ENCODE measurements around the gene ITPR3.

The ITPR3 gene

DNA sequence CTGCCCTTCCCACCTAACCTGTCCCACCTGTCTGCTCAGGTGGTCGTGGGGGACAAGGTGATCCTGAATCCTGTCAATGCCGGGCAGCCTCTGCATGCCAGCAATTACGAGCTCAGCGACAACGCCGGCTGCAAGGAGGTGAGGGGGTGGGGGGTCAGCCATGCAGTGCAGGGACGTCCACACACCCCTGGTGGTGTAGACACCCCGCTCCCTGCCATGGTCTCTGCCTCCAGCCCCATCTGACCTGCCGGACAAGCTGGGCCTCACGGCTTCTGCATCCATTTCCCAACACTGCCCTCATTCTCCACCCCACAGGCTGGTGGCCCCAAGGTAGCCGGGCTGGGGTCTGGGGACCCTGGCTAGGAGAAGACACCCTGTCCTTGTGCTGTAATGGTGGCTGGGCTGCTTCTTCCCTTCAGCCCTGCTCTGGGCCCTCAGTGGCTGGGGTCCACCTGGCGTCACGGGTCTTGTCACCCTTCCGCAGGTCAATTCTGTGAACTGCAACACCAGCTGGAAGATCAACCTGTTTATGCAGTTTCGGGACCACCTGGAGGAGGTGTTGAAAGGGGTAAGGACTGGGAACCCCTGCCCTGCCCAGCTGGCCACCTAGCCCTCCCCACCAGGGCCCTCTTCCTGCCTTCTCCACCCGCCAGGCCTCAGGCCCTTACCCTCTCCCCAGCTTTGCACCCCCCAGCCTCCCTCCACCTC lies 38.0 kb downstream of the ITPR3 start:
- Mint-ChIP-seq H3K9me3 (no peaks in the 10 kb centered on the region), H3K27ac (no peak overlapping the region), H3K36me3 (ENCODE audit: low read depth) (peaks cover 7% of the 10 kb centered on the region), H3K4me1 (ENCODE audit: low read depth) (no peaks in the 10 kb centered on the region), H3K4me3 (no peak overlapping the region), H3K27me3 (ENCODE audit: low read depth) (no peaks in the 10 kb centered on the region)

DNA sequence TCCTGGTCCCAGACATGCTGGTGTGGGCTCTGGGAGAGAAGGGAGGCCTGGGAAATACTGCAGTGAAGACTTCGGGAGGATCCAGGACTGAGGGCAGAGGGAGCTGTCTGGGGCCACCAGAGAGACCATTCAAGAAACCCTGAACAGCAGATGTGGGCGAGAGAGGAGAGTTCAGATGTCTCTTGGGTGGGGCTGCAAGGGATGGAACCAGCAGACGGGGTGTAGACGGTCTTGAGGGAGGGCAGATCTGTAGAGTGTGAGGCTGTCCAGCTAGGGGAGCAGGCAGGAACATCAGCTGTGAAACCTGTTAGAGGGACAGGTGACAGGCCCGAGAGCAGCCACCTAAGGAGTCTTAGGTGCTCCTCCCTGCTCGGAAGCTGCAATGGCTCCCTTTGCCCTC lies 38.9 kb downstream of the ITPR3 start:
- no peaks in the 10 kb centered on the region for H3K9me3 Mint-ChIP-seq
- peak overlapping the region; percentile 34 for H3K27ac Mint-ChIP-seq
- peaks cover 9% of the 10 kb centered on the region for H3K36me3 Mint-ChIP-seq (ENCODE audit: low read depth)
- no peaks in the 10 kb centered on the region for H3K27me3 Mint-ChIP-seq (ENCODE audit: low read depth)
- no peak overlapping the region for H3K4me3 Mint-ChIP-seq
- no peaks in the 10 kb centered on the region for H3K4me1 Mint-ChIP-seq (ENCODE audit: low read depth)

DNA sequence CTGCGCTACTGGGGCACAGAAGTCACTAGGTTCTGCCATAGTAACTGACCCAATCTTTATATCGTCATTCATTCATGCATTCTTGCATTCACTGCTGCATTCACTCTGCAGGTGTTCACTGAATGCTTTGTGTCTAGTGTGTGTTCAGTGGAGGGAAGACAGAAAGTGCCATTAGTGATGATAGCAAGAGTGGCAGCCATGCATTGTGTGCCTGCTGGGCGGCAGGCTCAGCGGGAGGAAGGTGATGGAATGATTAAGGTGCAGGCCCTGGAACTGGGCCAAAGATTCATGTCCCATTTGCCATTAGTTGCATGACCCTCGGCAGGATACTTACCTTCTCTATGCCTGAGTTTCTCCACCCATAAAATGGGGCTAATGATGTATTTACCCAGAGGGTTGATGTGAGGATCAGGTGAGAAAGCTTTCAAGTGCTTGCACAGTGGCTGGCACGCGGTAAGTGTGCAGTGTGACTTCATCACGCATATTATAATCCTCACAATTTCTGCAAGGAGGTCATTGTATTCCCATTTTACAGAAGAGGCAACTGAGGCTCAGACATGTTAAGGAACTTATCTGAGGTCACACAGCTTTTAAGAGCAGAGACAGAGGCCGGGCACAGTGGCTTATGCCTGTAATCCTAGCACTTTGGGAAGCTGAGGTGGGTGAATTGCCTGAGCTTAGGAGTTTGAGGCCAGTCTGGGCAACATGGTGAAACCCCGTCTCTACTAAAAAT lies 40.1 kb downstream of the ITPR3 start:
- Mint-ChIP-seq H3K4me3 (no peak overlapping the region), H3K27me3 (ENCODE audit: low read depth) (no peaks in the 10 kb centered on the region), H3K27ac (no peak overlapping the region), H3K9me3 (no peaks in the 10 kb centered on the region), H3K4me1 (ENCODE audit: low read depth) (no peaks in the 10 kb centered on the region), H3K36me3 (ENCODE audit: low read depth) (peaks cover 9% of the 10 kb centered on the region)

GRCh38 chr6:33662318-33662717 lies 41.2 kb downstream of the ITPR3 start:
- no peak overlapping the region for H3K4me3 Mint-ChIP-seq
- H3K4me1 Mint-ChIP-seq (ENCODE audit: low read depth), result no peaks in the 10 kb centered on the region
- peaks cover 9% of the 10 kb centered on the region for H3K36me3 Mint-ChIP-seq (ENCODE audit: low read depth)
- H3K9me3 Mint-ChIP-seq, result no peaks in the 10 kb centered on the region
- H3K27me3 Mint-ChIP-seq (ENCODE audit: low read depth), result no peaks in the 10 kb centered on the region
- H3K27ac Mint-ChIP-seq, result no peak overlapping the region

- H3K4me1 Mint-ChIP-seq (ENCODE audit: low read depth), result peaks cover 2% of the 10 kb centered on the region
- H3K9me3 Mint-ChIP-seq, result no peaks in the 10 kb centered on the region
- H3K4me3 Mint-ChIP-seq, result no peak overlapping the region
- no peaks in the 10 kb centered on the region for H3K27me3 Mint-ChIP-seq (ENCODE audit: low read depth)
- no peak overlapping the region for H3K27ac Mint-ChIP-seq
- peaks cover 11% of the 10 kb centered on the region for H3K36me3 Mint-ChIP-seq (ENCODE audit: low read depth)
These were observed 41.9 kb downstream of the ITPR3 start for GRCh38 chr6:33663028-33663427.

- Mint-ChIP-seq H3K27me3 (ENCODE audit: low read depth) (no peaks in the 10 kb centered on the region), H3K27ac (no peak overlapping the region), H3K9me3 (no peaks in the 10 kb centered on the region), H3K36me3 (ENCODE audit: low read depth) (peaks cover 18% of the 10 kb centered on the region), H3K4me3 (no peak overlapping the region), H3K4me1 (ENCODE audit: low read depth) (peaks cover 10% of the 10 kb centered on the region)
These were observed 42.8 kb downstream of the ITPR3 start for GRCh38 chr6:33663727-33664449.

DNA sequence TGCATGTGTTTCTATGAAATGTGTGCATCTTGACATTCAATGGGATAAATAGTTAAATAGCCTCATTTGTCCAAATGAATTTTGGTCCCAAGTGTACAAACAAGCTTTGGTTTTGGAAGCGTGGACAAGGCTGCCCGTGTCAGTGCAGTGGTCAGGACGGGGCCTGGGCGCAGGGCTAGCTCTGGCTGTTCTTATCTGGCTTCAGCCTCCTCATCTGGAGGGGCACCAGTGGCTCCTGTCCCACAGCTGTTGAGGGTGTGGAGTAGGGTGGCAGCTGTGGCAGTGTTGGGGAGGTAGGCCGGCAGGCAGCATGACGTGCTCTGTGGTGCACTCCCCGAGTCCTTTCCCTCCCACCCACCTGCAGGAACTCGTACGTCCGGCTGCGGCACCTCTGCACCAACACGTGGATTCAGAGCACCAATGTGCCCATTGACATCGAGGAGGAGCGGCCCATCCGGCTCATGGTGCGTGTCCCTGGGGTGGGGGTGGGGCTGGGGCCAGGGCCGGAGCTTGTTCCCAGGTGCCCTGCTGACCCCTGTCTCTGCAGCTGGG lies 43.5 kb downstream of the ITPR3 start:
- Mint-ChIP-seq H3K4me3 (no peak overlapping the region), H3K4me1 (ENCODE audit: low read depth) (peaks cover 16% of the 10 kb centered on the region), H3K27me3 (ENCODE audit: low read depth) (no peaks in the 10 kb centered on the region), H3K9me3 (no peaks in the 10 kb centered on the region), H3K27ac (no peak overlapping the region), H3K36me3 (ENCODE audit: low read depth) (peaks cover 23% of the 10 kb centered on the region)

- no peak overlapping the region for H3K27ac Mint-ChIP-seq
- peaks cover 17% of the 10 kb centered on the region for H3K4me1 Mint-ChIP-seq (ENCODE audit: low read depth)
- H3K36me3 Mint-ChIP-seq (ENCODE audit: low read depth), result peaks cover 22% of the 10 kb centered on the region
- no peaks in the 10 kb centered on the region for H3K9me3 Mint-ChIP-seq
- no peak overlapping the region for H3K4me3 Mint-ChIP-seq
- no peaks in the 10 kb centered on the region for H3K27me3 Mint-ChIP-seq (ENCODE audit: low read depth)
These were observed 44.8 kb downstream of the ITPR3 start for GRCh38 chr6:33665957-33666356.

DNA sequence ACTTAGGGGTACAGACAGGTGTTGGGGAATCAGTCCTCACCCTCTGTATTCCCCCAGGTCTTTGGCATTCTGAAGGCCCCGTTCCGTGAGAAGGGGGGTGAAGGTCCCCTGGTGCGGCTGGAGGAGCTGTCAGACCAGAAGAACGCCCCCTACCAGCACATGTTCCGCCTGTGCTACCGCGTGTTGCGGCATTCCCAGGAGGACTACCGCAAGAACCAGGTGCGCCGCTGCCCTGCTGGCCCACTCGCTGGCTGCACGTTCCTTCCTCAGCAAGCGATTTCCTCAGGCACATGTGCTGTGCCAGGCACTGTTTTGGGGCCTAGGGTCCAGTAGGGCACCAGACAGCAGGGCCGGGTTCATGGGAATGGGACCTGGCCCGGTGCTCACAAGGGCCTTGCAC lies 46.0 kb downstream of the ITPR3 start:
- no peaks in the 10 kb centered on the region for H3K9me3 Mint-ChIP-seq
- peaks cover 17% of the 10 kb centered on the region for H3K4me1 Mint-ChIP-seq (ENCODE audit: low read depth)
- peaks cover 32% of the 10 kb centered on the region for H3K36me3 Mint-ChIP-seq (ENCODE audit: low read depth)
- no peaks in the 10 kb centered on the region for H3K27me3 Mint-ChIP-seq (ENCODE audit: low read depth)
- no peak overlapping the region for H3K4me3 Mint-ChIP-seq
- no peak overlapping the region for H3K27ac Mint-ChIP-seq

DNA sequence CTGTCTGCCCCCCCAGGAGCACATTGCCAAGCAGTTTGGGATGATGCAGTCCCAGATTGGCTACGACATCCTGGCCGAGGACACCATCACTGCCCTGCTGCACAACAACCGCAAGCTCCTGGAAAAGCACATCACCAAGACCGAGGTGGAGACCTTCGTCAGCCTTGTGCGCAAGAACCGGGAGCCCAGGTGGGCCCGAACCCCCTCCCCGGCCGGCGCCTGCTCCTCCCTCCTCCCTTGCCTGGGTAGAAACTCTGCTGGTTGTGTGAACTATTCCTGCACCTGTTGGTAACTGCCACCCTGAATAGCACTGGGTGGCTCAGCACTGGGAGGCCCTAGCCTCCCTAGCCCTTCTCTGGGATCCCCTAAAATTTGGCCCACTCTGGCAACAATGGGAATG lies 46.7 kb downstream of the ITPR3 start:
- peak overlapping the region; percentile 87 for H3K27ac Mint-ChIP-seq
- H3K9me3 Mint-ChIP-seq, result no peaks in the 10 kb centered on the region
- H3K4me3 Mint-ChIP-seq, result no peak overlapping the region
- peaks cover 17% of the 10 kb centered on the region for H3K4me1 Mint-ChIP-seq (ENCODE audit: low read depth)
- no peaks in the 10 kb centered on the region for H3K27me3 Mint-ChIP-seq (ENCODE audit: low read depth)
- H3K36me3 Mint-ChIP-seq (ENCODE audit: low read depth), result peaks cover 32% of the 10 kb centered on the region

DNA sequence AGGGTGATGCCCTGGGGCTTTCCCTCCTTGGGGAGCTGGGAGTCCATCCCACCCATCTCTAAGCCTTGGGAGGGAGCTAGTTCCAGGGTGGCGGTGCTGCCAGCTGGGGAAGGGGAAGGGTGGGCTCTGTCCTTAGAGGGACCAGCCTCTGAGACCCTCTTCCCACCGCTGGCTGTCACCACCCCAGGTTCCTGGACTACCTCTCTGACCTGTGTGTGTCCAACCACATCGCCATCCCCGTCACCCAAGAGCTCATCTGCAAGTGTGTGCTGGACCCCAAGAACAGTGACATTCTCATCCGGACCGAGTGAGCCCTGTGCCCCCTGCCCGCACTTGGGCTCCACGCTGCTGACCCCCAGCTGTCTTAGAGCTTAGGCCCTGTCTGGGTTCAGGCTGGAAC lies 47.2 kb downstream of the ITPR3 start:
- Mint-ChIP-seq H3K9me3 (no peaks in the 10 kb centered on the region), H3K27ac (peak overlapping the region; percentile 87), H3K4me3 (no peak overlapping the region), H3K4me1 (ENCODE audit: low read depth) (peaks cover 17% of the 10 kb centered on the region), H3K36me3 (ENCODE audit: low read depth) (peaks cover 29% of the 10 kb centered on the region), H3K27me3 (ENCODE audit: low read depth) (no peaks in the 10 kb centered on the region)

DNA sequence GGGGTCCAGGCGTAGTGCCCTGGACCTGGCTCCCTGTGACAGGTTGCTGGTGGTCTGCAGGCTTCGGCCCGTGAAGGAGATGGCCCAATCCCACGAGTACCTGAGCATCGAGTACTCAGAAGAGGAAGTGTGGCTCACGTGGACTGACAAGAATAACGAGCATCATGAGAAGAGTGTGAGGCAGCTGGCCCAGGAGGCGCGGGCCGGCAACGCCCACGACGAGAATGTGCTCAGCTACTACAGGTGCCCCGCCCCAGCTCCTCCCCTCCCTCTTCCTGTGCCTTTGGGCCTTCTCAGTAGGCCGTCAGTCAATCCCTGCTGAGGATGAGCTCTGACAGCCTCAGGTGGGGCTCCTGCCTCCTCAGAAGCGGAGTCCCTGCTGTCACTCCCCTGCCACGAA lies 47.8 kb downstream of the ITPR3 start:
- peak overlapping the region; percentile 87 for H3K27ac Mint-ChIP-seq
- H3K9me3 Mint-ChIP-seq, result no peaks in the 10 kb centered on the region
- H3K4me1 Mint-ChIP-seq (ENCODE audit: low read depth), result peaks cover 17% of the 10 kb centered on the region
- H3K36me3 Mint-ChIP-seq (ENCODE audit: low read depth), result peaks cover 31% of the 10 kb centered on the region
- no peaks in the 10 kb centered on the region for H3K27me3 Mint-ChIP-seq (ENCODE audit: low read depth)
- H3K4me3 Mint-ChIP-seq, result no peak overlapping the region

GRCh38 chr6:33670086-33670660 lies 49.1 kb downstream of the ITPR3 start:
- no peaks in the 10 kb centered on the region for H3K9me3 Mint-ChIP-seq

DNA sequence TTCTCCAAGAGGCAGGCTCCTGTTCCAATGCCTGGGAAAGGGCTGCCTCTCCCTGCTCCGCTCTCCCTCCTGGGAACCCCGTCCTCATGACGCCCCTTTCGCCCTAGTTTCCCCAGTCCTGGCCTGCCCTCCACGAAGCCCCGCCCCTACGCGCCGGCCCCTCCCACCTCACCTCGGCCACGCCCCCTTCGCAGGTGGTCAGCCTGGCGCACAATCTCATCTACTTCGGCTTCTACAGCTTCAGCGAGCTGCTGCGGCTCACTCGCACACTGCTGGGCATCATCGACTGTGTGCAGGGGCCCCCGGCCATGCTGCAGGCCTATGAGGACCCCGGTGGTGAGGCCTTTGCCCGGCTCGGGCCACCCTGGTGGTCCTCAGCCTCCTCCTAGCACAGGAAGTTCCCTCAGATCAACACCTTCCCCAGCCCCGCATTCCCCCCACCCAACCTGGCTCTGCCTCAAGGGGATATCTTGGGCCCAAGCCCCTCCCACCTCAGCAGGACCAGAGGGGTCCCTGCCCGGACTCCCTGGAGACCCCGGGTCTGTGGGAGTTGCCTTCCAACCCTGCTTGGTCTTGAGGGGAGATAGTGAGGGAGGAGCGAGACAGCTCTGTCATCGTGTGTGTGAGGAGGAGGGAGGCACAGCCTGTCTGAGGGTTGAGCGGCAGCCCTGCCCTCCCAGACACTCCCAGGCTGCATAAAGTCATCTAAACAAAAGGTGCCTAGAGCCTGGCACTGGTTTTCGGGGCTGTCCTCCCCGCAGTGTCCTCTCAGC lies 50.0 kb downstream of the ITPR3 start:
- H3K27ac Mint-ChIP-seq, result no peak overlapping the region
- H3K36me3 Mint-ChIP-seq (ENCODE audit: low read depth), result peaks cover 28% of the 10 kb centered on the region
- peaks cover 17% of the 10 kb centered on the region for H3K4me1 Mint-ChIP-seq (ENCODE audit: low read depth)
- no peaks in the 10 kb centered on the region for H3K27me3 Mint-ChIP-seq (ENCODE audit: low read depth)
- H3K9me3 Mint-ChIP-seq, result no peaks in the 10 kb centered on the region
- no peak overlapping the region for H3K4me3 Mint-ChIP-seq

More at GRCh38 chr6:33670086-33670660, 49.1 kb downstream of the ITPR3 start:
- Mint-ChIP-seq H3K27ac (peak overlapping the region; percentile 52), H3K4me3 (no peak overlapping the region), H3K27me3 (ENCODE audit: low read depth) (no peaks in the 10 kb centered on the region), H3K36me3 (ENCODE audit: low read depth) (peaks cover 28% of the 10 kb centered on the region), H3K4me1 (ENCODE audit: low read depth) (peaks cover 17% of the 10 kb centered on the region)
